SH-SY5Y (cell line): Measurements from ENCODE around the gene EPHB2.

ENCODE experiments used
- GATA2 ChIP-seq: IDR thresholded peaks from 2 replicates; pipeline ENCODE4 v1.6.1; 2011; ENCODE audit warnings: mild to moderate bottlenecking, low read depth, low read length
- GATA3 ChIP-seq: IDR thresholded peaks from 2 replicates; pipeline ENCODE4 v1.6.1; 2011; ENCODE audit warnings: low read depth, mild to moderate bottlenecking, low read length, moderate library complexity

- no peak for TF ChIP-seq GATA2
- no peak for TF ChIP-seq GATA3
Measured at GRCh38 chr1:22920026-22920733, 209.5 kb downstream of the EPHB2 start.
